GM15510 (cell line): ENCODE results near the gene PTGES2.
A peak's percentile ranks its signal among the peaks of the same experiment; 100 is the strongest.

Source experiments
- POLR2A ChIP-seq: IDR thresholded peaks from 3 replicates; pipeline ENCODE4 v1.6.1; 2011; ENCODE audit warnings: borderline replicate concordance; ENCODE audit not compliant: insufficient read length; ENCODE audit errors: extremely low read depth

Gene PTGES2

DNA sequence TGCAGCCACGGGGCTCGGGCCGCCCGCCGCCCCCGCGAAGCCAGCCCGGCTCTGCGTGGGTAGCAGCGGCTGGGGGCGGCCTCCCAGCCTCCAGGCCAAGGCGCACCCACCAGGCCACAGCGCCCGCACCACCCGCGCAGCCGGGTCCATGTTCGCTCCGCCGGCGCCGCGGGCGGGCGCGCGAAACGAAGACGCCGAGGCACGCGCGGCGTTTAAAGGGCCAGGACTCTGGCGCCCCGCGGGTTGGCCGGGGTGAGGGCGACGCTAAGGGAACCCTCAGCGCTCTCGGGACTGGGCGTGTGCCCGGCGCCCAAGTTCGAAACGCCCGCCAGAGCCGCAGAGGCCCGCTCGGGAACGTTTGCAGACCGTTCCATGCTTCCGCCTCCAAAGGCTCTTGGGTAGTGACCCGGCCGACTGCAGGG is at the start of gene PTGES2:
Gene PTGES2 (minus strand): TSS at position 162 of the 422 bp plus-strand sequence. CDS start 12 bp downstream, at position 150.
- peak; percentile 47 for TF ChIP-seq POLR2A

- no peak for TF ChIP-seq POLR2A
Measured at GRCh38 chr9:128175726-128176125, 48.2 kb upstream of the PTGES2 start.

- TF ChIP-seq POLR2A: no peak
Measured at GRCh38 chr9:128175102-128175563, 47.6 kb upstream of the PTGES2 start.

DNA sequence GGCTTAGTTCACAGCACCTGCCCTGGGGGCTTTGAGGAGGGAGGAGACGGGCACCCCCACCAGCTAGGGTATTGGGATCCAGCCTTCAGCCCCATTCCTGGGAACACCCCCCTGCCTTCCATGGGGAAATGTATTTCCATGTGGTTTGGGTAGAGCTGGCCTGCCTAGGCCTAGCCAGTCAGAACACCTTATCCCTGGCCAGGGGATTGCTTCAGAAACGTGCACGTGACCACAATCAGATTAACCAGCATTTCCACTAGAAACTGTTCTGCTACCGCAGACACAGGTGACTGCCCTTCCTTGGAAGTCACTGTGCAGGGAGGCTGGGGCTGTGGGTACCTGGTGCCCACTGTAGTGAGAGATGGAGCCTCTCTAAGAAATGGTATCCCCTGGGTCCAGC is 46.5 kb upstream of the PTGES2 start:
- no peak for TF ChIP-seq POLR2A

DNA sequence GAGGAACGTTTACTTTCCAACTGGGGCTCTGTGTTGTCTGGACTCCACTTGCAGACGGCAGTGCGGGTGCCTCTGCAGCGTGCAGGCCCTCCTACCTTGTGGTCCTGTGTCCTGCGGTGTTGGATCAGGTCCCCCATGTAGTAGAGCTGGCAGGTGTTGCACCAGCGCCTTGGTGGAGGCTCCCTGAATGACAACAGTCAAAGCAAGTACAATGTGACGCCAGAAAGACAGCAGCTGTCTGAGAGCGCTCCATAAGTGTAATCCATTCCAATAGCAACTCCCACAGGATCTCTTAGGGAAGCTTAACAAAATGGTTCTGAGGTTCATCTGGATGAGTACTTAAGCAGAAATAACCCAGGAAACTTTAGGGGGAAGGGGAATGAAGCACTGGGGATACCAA is 42.4 kb upstream of the PTGES2 start:
- TF ChIP-seq POLR2A: no peak

DNA sequence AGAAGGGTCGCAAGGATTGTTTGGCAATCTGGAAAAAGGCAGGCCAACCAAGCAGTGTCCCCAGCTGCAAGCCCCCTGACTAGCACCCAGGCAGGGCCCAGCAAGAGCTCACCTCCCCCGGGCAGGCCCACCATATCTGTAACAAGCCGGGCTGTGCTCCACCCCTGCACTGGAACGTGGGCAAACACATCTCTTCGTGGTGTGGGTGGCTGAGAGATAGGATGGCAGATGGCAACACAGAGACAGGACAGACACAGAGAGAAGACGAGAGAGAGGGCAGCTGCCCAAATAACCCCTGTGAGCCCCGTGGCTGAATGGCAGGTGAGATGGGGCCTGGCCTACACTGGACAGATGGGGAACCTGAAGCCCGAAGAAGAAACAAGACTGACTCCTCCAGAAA is 42.0 kb upstream of the PTGES2 start:
- no peak for TF ChIP-seq POLR2A

- no peak for TF ChIP-seq POLR2A
Measured at GRCh38 chr9:128168731-128169308, 41.3 kb upstream of the PTGES2 start.

DNA sequence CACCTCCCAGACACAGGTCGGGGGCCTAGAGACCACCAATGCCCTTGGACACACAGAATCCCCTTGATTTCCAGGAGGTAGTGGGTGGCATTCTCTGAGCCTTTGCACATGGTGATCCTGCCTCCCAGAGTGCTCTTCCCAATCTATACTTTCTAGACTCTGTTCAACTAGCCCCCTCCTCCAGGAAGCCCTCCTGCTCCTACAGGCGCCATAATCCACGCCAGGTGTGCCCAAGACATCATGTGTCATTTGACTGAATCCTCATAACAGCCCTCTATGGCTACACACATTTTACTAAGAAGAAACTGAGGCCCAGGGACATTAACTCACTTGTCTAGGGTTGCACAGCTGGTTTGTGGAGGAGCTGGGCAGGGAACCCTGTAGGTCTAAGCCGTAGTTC is 39.7 kb upstream of the PTGES2 start:
- no peak for TF ChIP-seq POLR2A

GRCh38 chr9:128166169-128166568 is 38.6 kb upstream of the PTGES2 start:
- TF ChIP-seq POLR2A: no peak

DNA sequence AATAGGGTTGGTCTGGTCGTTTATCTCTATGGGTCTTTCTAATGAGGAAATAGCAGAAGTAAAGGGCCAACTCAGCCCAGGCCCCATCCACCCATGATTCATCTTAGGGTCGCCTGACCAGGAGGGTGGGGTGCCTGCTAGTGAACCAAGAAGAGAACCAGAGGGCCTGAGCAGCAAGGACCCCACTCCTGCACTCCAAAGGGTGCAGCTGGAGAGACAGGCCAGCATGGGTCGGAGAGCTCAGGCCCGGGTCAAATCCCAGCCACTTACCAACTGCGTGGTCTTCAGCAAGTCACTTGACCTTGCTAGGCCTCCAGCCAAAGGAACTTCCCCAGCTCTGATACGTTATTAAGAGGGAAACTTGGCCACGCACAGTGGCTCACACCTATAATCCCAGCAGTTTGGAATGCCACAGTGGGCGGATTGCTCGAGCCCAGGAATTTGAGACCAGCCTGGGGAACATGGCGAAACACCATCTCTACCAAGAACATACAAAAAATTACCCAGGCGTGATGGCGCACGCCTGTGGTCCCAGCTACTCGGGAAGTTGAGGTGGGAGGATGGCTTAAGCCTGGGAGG is 36.9 kb upstream of the PTGES2 start:
- no peak for TF ChIP-seq POLR2A

GRCh38 chr9:128163523-128164306 is 36.2 kb upstream of the PTGES2 start:
- TF ChIP-seq POLR2A: no peak

DNA sequence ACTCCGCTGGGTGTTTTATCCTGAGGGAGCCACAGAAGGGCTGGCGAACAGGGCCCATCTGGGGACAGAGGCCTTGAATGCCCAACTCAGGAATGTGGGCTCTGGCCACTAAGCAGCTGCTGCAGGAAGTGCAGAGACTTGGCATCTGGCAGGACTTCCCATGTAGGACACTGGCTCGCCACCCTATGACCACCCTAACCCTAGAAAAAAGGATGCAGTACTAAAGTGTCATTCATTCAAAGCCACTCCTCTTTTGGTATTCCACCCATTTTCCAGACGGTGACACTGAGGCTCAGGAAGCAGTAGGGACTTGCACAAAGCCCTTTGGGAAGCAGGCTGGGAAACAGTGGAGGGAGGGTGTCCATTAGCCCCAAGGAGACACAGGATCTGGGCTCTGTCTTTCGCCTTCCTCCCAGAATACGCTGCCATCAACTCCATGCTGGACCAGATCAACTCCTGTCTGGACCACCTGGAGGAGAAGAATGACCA is 35.5 kb upstream of the PTGES2 start:
- no peak for TF ChIP-seq POLR2A

- no peak for TF ChIP-seq POLR2A
Measured at GRCh38 chr9:128162215-128163026, 34.9 kb upstream of the PTGES2 start.

DNA sequence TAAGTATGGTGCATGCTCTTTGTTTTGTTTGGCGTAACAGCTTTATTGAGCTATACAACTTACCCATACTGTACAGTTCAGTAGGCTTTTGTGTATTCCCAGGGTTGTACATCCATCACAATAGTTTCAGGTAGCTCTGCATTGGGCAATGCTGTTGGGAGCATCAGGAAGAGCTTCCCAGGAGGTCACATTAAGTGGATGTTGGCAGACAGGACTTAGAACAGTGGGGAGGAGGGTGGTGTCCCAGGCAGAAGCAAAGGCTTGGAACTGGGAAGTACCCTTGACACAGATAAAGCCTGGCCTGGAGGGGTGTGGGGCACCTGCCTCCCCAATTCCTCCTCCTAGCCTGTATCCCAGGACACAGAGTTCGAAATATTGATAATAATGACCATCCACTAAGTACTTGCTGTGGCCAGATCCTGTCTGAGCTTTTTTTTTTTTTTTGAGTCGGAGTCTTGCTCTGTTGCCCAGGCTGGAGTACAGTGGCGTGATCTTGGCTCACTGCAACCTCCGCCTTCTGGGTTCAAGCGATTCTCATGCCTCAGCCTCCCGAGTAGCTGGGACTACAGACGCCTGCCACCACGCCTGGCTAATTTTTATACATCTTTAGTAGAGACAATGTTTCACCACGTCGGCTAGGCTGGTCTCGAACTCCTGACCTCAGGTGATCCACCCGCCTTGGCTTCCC is 33.8 kb upstream of the PTGES2 start:
- TF ChIP-seq POLR2A: no peak
